ENCODE data around the gene ARHGEF40.

The ARHGEF40 gene

GRCh38 chr14:21136024-21136423 lies 65.9 kb downstream of the ARHGEF40 start:
- peak; percentile 15 for DNase-seq
